Ectodermal cell (in vitro differentiated cells): Measurements from ENCODE around the gene FBXL7.

Source experiments
- H3K27ac ChIP-seq: 2 replicates; pipeline ENCODE4 v1.7.0; 2013; ENCODE audit warnings: mild to moderate bottlenecking, low read depth, low read length; ENCODE audit not compliant: insufficient read depth, poor library complexity, severe bottlenecking
- H3K27me3 ChIP-seq: 2 replicates; pipeline ENCODE4 v1.7.0; 2013; ENCODE audit warnings: mild to moderate bottlenecking, low read length; ENCODE audit not compliant: insufficient read depth, control insufficient read depth, poor library complexity, severe bottlenecking
- H3K36me3 ChIP-seq: one replicate; pipeline ENCODE4 v1.7.0; 2013; ENCODE audit warnings: low read length; ENCODE audit not compliant: control insufficient read depth, insufficient read depth
- H3K4me1 ChIP-seq: one replicate; pipeline ENCODE4 v1.7.0; 2013; ENCODE audit warnings: low read length; ENCODE audit not compliant: control insufficient read depth, insufficient read depth
- H3K4me3 ChIP-seq: 2 replicates; pipeline ENCODE4 v1.7.0; 2013; ENCODE audit warnings: low read depth, low read length, control low read depth; ENCODE audit not compliant: insufficient read depth
- H3K9me3 ChIP-seq: 2 replicates; pipeline ENCODE4 v1.7.0; 2013; ENCODE audit warnings: mild to moderate bottlenecking, low read length, moderate library complexity; ENCODE audit not compliant: control insufficient read depth
- WGBS, 2 experiments: methylation state at CpG; one replicate each; pipeline ENCODE4 v1.1.7; 2013; ENCODE audit warnings: missing lambda C conversion rate in 2 of 2; 5-methylcytosine and 5-hydroxymethylcytosine counted together

The FBXL7 gene

DNA sequence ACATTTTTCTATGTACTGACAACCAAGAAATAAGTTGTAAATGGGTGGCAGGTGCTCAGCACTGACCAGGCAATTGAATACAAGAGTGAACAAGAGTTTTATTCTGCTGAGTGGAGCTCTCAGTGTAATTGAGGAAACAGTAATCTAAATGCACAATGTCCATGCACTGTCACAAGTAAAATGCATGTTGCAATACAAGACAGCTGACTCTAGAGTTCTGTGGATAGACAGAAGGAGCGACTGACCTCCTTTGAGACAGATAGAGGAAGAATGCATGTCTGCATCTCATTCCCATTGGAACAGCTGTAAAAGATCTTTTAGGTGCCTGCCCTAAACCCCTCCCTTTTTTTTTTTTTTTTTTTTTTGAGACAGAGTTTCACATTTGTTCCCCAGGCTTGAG lies 299.0 kb downstream of the FBXL7 start:
- peaks cover 3% of the 10 kb centered on the region for H3K4me1 ChIP-seq
- no peaks in the 10 kb centered on the region for H3K9me3 ChIP-seq
- H3K36me3 ChIP-seq, result no peaks in the 10 kb centered on the region
- H3K27me3 ChIP-seq, result no peaks in the 10 kb centered on the region
- WGBS, 2 experiments, result 93 to 100% methylated on average over 1 of the region's 1 CpG
- H3K4me3 ChIP-seq, result no peak overlapping the region
- no peak overlapping the region for H3K27ac ChIP-seq

GRCh38 chr5:15799612-15800011 lies 299.6 kb downstream of the FBXL7 start:
- H3K27ac ChIP-seq, result no peak overlapping the region
- WGBS, 2 experiments, result 94 to 95% methylated on average over 5 to 7 of the region's 7 CpGs
- H3K9me3 ChIP-seq, result no peaks in the 10 kb centered on the region
- no peaks in the 10 kb centered on the region for H3K36me3 ChIP-seq
- H3K4me1 ChIP-seq, result peaks cover 3% of the 10 kb centered on the region
- no peaks in the 10 kb centered on the region for H3K27me3 ChIP-seq
- no peak overlapping the region for H3K4me3 ChIP-seq

DNA sequence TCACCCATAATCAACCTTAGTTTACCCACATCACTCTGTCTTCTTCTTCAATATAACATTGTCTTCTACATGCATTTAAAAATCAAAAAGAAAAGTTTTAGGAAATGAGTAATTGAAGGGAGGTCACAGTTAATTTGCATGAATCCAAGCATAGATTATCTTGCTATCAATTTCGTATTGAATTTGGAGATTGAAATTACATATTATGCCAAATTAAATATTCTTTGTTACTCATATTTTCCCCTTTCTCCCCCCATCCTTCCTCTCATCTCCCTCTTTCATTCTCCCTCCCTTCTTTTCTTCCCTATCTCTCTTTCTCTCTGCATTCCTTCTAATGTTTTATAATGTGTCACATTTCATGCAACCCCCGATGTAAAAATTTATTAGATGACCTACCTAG lies 303.3 kb downstream of the FBXL7 start:
- WGBS, 2 experiments, result 78% methylated on average over 1 of the region's 2 CpGs; no CpG with 5 or more reads in 1 of the 2 experiments
- Histone ChIP-seq H3K4me1 (no peaks in the 10 kb centered on the region), H3K36me3 (no peaks in the 10 kb centered on the region), H3K4me3 (no peak overlapping the region), H3K27me3 (no peaks in the 10 kb centered on the region), H3K27ac (no peak overlapping the region), H3K9me3 (peaks cover 2% of the 10 kb centered on the region)

- Histone ChIP-seq H3K4me3 (no peak overlapping the region), H3K27ac (no peak overlapping the region), H3K4me1 (no peaks in the 10 kb centered on the region), H3K9me3 (peaks cover 2% of the 10 kb centered on the region), H3K27me3 (no peaks in the 10 kb centered on the region), H3K36me3 (no peaks in the 10 kb centered on the region)
- WGBS, 2 experiments, result 90 to 92% methylated on average over 8 of the region's 8 CpGs
Measured at GRCh38 chr5:15806613-15807012, 306.6 kb downstream of the FBXL7 start.

DNA sequence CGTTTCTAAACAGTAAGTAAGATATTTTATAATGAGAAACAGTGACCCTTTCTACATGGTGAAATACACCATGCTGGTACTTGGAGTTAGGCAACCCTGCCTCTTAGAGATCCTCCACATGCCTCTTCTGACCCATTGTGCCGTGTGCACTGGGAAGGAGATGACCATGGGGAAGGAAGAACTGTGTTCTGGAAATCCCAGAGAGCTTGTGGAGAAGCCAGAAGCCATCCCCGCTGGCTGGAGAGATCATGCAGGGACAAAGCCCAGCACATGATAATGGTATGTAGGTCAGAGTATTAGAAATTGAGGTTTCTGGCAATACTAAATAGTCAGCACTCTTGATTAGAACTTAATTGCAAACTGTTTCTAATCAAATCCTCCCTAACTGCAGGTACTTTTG lies 307.3 kb downstream of the FBXL7 start:
- no peak overlapping the region for H3K27ac ChIP-seq
- H3K4me3 ChIP-seq, result no peak overlapping the region
- no peaks in the 10 kb centered on the region for H3K27me3 ChIP-seq
- WGBS, 2 experiments, result 88 to 93% methylated on average over 3 of the region's 3 CpGs
- no peaks in the 10 kb centered on the region for H3K4me1 ChIP-seq
- no peaks in the 10 kb centered on the region for H3K36me3 ChIP-seq
- peaks cover 2% of the 10 kb centered on the region for H3K9me3 ChIP-seq

GRCh38 chr5:15807871-15808270 lies 307.9 kb downstream of the FBXL7 start:
- no peaks in the 10 kb centered on the region for H3K36me3 ChIP-seq
- WGBS, 2 experiments, result 92 to 95% methylated on average over 5 of the region's 5 CpGs
- H3K27me3 ChIP-seq, result no peaks in the 10 kb centered on the region
- no peak overlapping the region for H3K27ac ChIP-seq
- H3K9me3 ChIP-seq, result peaks cover 2% of the 10 kb centered on the region
- H3K4me3 ChIP-seq, result no peak overlapping the region
- H3K4me1 ChIP-seq, result no peaks in the 10 kb centered on the region

DNA sequence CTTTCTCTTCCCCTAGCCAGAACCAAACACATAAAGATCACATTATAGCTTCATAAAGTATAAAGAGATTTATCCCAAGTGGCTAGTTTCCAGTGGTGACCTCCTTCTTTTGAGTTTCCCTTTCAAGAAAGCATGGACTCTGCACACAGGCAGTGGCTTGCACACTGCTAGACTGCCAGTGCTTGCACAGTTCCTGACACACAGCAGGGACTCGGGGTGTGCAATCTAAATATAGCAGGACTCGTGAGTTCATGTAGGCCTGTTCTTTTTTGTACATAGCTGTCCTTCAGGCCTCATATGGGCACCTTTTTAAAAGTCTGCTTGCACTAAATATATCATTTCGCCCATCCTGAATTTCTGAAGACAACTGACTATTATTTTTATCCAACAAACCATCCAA lies 308.6 kb downstream of the FBXL7 start:
- Histone ChIP-seq H3K27ac (no peak overlapping the region), H3K4me1 (no peaks in the 10 kb centered on the region), H3K27me3 (no peaks in the 10 kb centered on the region), H3K4me3 (no peak overlapping the region), H3K9me3 (peaks cover 2% of the 10 kb centered on the region), H3K36me3 (no peaks in the 10 kb centered on the region)
- 90 to 94% methylated on average over 3 of the region's 3 CpGs for WGBS, 2 experiments

GRCh38 chr5:15819617-15820016 lies 319.6 kb downstream of the FBXL7 start:
- H3K4me1 ChIP-seq, result no peaks in the 10 kb centered on the region
- H3K27me3 ChIP-seq, result no peaks in the 10 kb centered on the region
- H3K4me3 ChIP-seq, result no peak overlapping the region
- H3K36me3 ChIP-seq, result no peaks in the 10 kb centered on the region
- no peak overlapping the region for H3K27ac ChIP-seq
- 93 to 95% methylated on average over 5 of the region's 5 CpGs for WGBS, 2 experiments
- H3K9me3 ChIP-seq, result no peaks in the 10 kb centered on the region

DNA sequence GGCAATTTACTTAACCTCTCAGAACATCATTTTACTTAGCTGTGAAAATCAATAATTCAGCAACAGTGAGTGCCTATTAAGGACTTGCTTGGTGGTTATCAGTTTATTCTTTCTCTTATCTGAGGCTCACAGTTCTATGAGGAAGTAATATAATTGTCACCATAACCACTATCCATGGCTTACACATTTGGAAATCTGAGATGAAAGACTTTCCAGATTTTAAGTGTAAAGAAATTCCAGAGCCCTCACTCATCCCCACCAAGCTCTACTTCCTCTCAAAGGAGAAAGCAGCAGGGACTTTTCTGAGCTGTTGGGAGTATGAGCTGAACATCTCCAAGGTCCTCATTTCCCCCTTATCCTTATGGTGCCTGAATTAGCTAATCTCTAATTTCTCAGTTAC lies 321.5 kb downstream of the FBXL7 start:
- H3K4me3 ChIP-seq, result no peak overlapping the region
- H3K27me3 ChIP-seq, result no peaks in the 10 kb centered on the region
- no peaks in the 10 kb centered on the region for H3K36me3 ChIP-seq
- no peaks in the 10 kb centered on the region for H3K4me1 ChIP-seq
- no peak overlapping the region for H3K27ac ChIP-seq
- H3K9me3 ChIP-seq, result no peaks in the 10 kb centered on the region

DNA sequence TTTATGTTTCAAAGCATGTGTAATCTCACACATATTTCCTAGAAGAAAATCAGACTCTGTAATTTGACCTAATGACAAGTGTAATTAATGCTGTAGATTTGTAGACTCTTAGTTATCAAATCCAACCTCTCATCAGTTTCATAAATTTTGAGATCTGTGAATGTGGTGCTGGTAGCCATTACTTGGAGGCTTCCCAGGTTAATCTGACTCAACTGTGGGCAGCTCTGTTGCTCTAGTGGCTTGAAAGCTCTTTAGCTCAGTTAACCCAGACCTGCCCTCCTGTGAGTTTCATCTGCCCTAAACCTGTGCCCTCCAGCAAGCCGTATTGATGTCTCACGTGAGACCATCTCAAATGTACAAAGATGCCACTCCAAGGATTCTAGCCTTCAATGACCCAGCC lies 323.4 kb downstream of the FBXL7 start:
- Histone ChIP-seq H3K9me3 (no peaks in the 10 kb centered on the region), H3K36me3 (no peaks in the 10 kb centered on the region), H3K4me3 (no peak overlapping the region), H3K27me3 (no peaks in the 10 kb centered on the region), H3K27ac (no peak overlapping the region), H3K4me1 (no peaks in the 10 kb centered on the region)
- 94 to 95% methylated on average over 2 of the region's 2 CpGs for WGBS, 2 experiments

GRCh38 chr5:15827741-15828140 lies 327.8 kb downstream of the FBXL7 start:
- Histone ChIP-seq H3K36me3 (no peaks in the 10 kb centered on the region), H3K27me3 (no peaks in the 10 kb centered on the region)
- WGBS, 2 experiments, result 82 to 89% methylated on average over 1 of the region's 1 CpG

More at GRCh38 chr5:15827741-15828140, 327.8 kb downstream of the FBXL7 start:
- Histone ChIP-seq H3K9me3 (no peaks in the 10 kb centered on the region), H3K4me3 (no peak overlapping the region), H3K27ac (no peak overlapping the region), H3K4me1 (no peaks in the 10 kb centered on the region)
